ENCODE measurements around the gene VNN1. TPM values are rescaled to one million over a fixed set of nuclear protein-coding genes. Genes with fewer than 3 reads are reported as not detected.

VNN1 gene
- not detected in 2 replicates for total RNA-seq (2014; rRNA removed; shearing (Covaris generic); ENCODE audit: low replicate concordance)

GRCh38 chr6:132713352-132714134, at the start of gene VNN1:
TSS of gene VNN1 (minus strand) at chr6:132714055. CDS start at chr6:132714035, 20 bp downstream.
- H3K27me3 ChIP-seq (ENCODE audit: low read length) = no peaks in the 10 kb centered on the region
- peak; percentile 44 for DNase-seq
- H3K4me2 ChIP-seq (ENCODE audit: low read depth, low read length, poor library complexity, severe bottlenecking) = no peak within 1 kb of the TSS
- H3K79me2 ChIP-seq (ENCODE audit: low read length) = no peaks in the 10 kb centered on the region
- H3K9me3 ChIP-seq (ENCODE audit: low read length) = no peaks in the 10 kb centered on the region
- no peak within 1 kb of the TSS for H2AFZ ChIP-seq (ENCODE audit: low read length)
- no peak within 1 kb of the TSS for H3K9ac ChIP-seq (ENCODE audit: low read length)
- H3K36me3 ChIP-seq (ENCODE audit: insufficient read depth, low read length) = no peaks in the 10 kb centered on the region
- H3K9me2 ChIP-seq (replicated peaks; ENCODE audit: insufficient read depth, low read length) = no peaks in the 10 kb centered on the region
- H3K27ac ChIP-seq (ENCODE audit: low read length) = no peak within 1 kb of the TSS
- H4K20me1 ChIP-seq (ENCODE audit: insufficient read depth, low read depth, low read length) = no peaks in the 10 kb centered on the region
- no peak within 1 kb of the TSS for H3K4me3 ChIP-seq (ENCODE audit: low read length)
- peaks cover 9% of the 10 kb centered on the region for H3K4me1 ChIP-seq (ENCODE audit: low read length)

GRCh38 chr6:132763269-132763668, 49.4 kb upstream of the VNN1 start:
- Histone ChIP-seq H2AFZ (ENCODE audit: low read length) (no peak overlapping the region; the same call in 1 of the 2 replicates), H3K27ac (ENCODE audit: low read length) (no peak overlapping the region)

GRCh38 chr6:132760256-132760655, 46.4 kb upstream of the VNN1 start:
- peak overlapping the region; percentile 24 for H3K4me2 ChIP-seq (ENCODE audit: low read depth, low read length, poor library complexity, severe bottlenecking)

More at GRCh38 chr6:132763269-132763668, 49.4 kb upstream of the VNN1 start:
- peaks cover 4% of the 10 kb centered on the region; the same call in 1 of the 2 replicates for H3K79me2 ChIP-seq (ENCODE audit: low read length)
- H4K20me1 ChIP-seq (ENCODE audit: insufficient read depth, low read depth, low read length) = no peaks in the 10 kb centered on the region
- peaks cover 44% of the 10 kb centered on the region for H3K4me1 ChIP-seq (ENCODE audit: low read length)
- no peaks in the 10 kb centered on the region for H3K9me2 ChIP-seq (replicated peaks; ENCODE audit: insufficient read depth, low read length)
- peak overlapping the region; percentile 60 for H3K4me3 ChIP-seq (ENCODE audit: low read length)
- peak overlapping the region; percentile 69 for H3K4me2 ChIP-seq (ENCODE audit: low read depth, low read length, poor library complexity, severe bottlenecking)
- H3K36me3 ChIP-seq (ENCODE audit: insufficient read depth, low read length) = no peaks in the 10 kb centered on the region
- peak; percentile 83 for DNase-seq
- H3K9me3 ChIP-seq (ENCODE audit: low read length) = no peaks in the 10 kb centered on the region
- H3K27me3 ChIP-seq (ENCODE audit: low read length) = no peaks in the 10 kb centered on the region
- peak overlapping the region; percentile 61 for H3K9ac ChIP-seq (ENCODE audit: low read length)

GRCh38 chr6:132758689-132759088, 44.8 kb upstream of the VNN1 start:
- H2AFZ ChIP-seq (ENCODE audit: low read length) = no peak overlapping the region
- H3K27me3 ChIP-seq (ENCODE audit: low read length) = no peaks in the 10 kb centered on the region
- peak overlapping the region; percentile 56 for H3K4me2 ChIP-seq (ENCODE audit: low read depth, low read length, poor library complexity, severe bottlenecking)
- no peak overlapping the region for H3K9ac ChIP-seq (ENCODE audit: low read length)
- H3K79me2 ChIP-seq (ENCODE audit: low read length) = peaks cover 4% of the 10 kb centered on the region; the same call in 1 of the 2 replicates
- H3K9me3 ChIP-seq (ENCODE audit: low read length) = no peaks in the 10 kb centered on the region
- peak overlapping the region; percentile 48 for H3K27ac ChIP-seq (ENCODE audit: low read length)
- H3K4me3 ChIP-seq (ENCODE audit: low read length) = 0 out of 2 replicates have a peak overlapping the region, but pooled peaks have one; percentile 15
- H3K36me3 ChIP-seq (ENCODE audit: insufficient read depth, low read length) = no peaks in the 10 kb centered on the region
- no peaks in the 10 kb centered on the region for H3K9me2 ChIP-seq (replicated peaks; ENCODE audit: insufficient read depth, low read length)
- H4K20me1 ChIP-seq (ENCODE audit: insufficient read depth, low read depth, low read length) = no peaks in the 10 kb centered on the region
- DNase-seq = no peak
- H3K4me1 ChIP-seq (ENCODE audit: low read length) = peaks cover 70% of the 10 kb centered on the region

More at GRCh38 chr6:132760256-132760655, 46.4 kb upstream of the VNN1 start:
- peak overlapping the region; percentile 18; the same call in 1 of the 2 replicates for H3K27ac ChIP-seq (ENCODE audit: low read length)
- H3K36me3 ChIP-seq (ENCODE audit: insufficient read depth, low read length) = no peaks in the 10 kb centered on the region
- peaks cover 4% of the 10 kb centered on the region; the same call in 1 of the 2 replicates for H3K79me2 ChIP-seq (ENCODE audit: low read length)
- H4K20me1 ChIP-seq (ENCODE audit: insufficient read depth, low read depth, low read length) = no peaks in the 10 kb centered on the region
- no peaks in the 10 kb centered on the region for H3K9me3 ChIP-seq (ENCODE audit: low read length)
- no peaks in the 10 kb centered on the region for H3K9me2 ChIP-seq (replicated peaks; ENCODE audit: insufficient read depth, low read length)
- no peak overlapping the region for H3K4me3 ChIP-seq (ENCODE audit: low read length)
- DNase-seq = no peak
- no peaks in the 10 kb centered on the region for H3K27me3 ChIP-seq (ENCODE audit: low read length)
- H3K4me1 ChIP-seq (ENCODE audit: low read length) = peaks cover 70% of the 10 kb centered on the region
- no peak overlapping the region for H3K9ac ChIP-seq (ENCODE audit: low read length)
- H2AFZ ChIP-seq (ENCODE audit: low read length) = no peak overlapping the region

GRCh38 chr6:132752255-132752654, 38.4 kb upstream of the VNN1 start:
- Histone ChIP-seq H3K9me3 (ENCODE audit: low read length) (no peaks in the 10 kb centered on the region), H3K9ac (ENCODE audit: low read length) (no peak overlapping the region), H3K4me2 (ENCODE audit: low read depth, low read length, poor library complexity, severe bottlenecking) (no peak overlapping the region), H3K27me3 (ENCODE audit: low read length) (no peaks in the 10 kb centered on the region), H3K79me2 (ENCODE audit: low read length) (no peaks in the 10 kb centered on the region), H3K36me3 (ENCODE audit: insufficient read depth, low read length) (0 out of 2 replicates have a peak, but pooled peaks cover 7% of the 10 kb centered on the region), H4K20me1 (ENCODE audit: insufficient read depth, low read depth, low read length) (no peaks in the 10 kb centered on the region), H3K4me3 (ENCODE audit: low read length) (no peak overlapping the region), H3K27ac (ENCODE audit: low read length) (no peak overlapping the region), H3K9me2 (replicated peaks; ENCODE audit: insufficient read depth, low read length) (no peaks in the 10 kb centered on the region), H3K4me1 (ENCODE audit: low read length) (peaks cover 17% of the 10 kb centered on the region), H2AFZ (ENCODE audit: low read length) (no peak overlapping the region)
- no peak for DNase-seq

GRCh38 chr6:132751828-132752227, 38.0 kb upstream of the VNN1 start:
- DNase-seq = no peak
- H4K20me1 ChIP-seq (ENCODE audit: insufficient read depth, low read depth, low read length) = no peaks in the 10 kb centered on the region
- 0 out of 2 replicates have a peak, but pooled peaks cover 7% of the 10 kb centered on the region for H3K36me3 ChIP-seq (ENCODE audit: insufficient read depth, low read length)
- H3K4me3 ChIP-seq (ENCODE audit: low read length) = no peak overlapping the region
- H3K27me3 ChIP-seq (ENCODE audit: low read length) = no peaks in the 10 kb centered on the region
- no peak overlapping the region for H3K9ac ChIP-seq (ENCODE audit: low read length)
- no peaks in the 10 kb centered on the region for H3K9me2 ChIP-seq (replicated peaks; ENCODE audit: insufficient read depth, low read length)
- no peak overlapping the region for H3K4me2 ChIP-seq (ENCODE audit: low read depth, low read length, poor library complexity, severe bottlenecking)
- H2AFZ ChIP-seq (ENCODE audit: low read length) = no peak overlapping the region
- peaks cover 12% of the 10 kb centered on the region for H3K4me1 ChIP-seq (ENCODE audit: low read length)
- H3K79me2 ChIP-seq (ENCODE audit: low read length) = no peaks in the 10 kb centered on the region
- no peaks in the 10 kb centered on the region for H3K9me3 ChIP-seq (ENCODE audit: low read length)
- no peak overlapping the region for H3K27ac ChIP-seq (ENCODE audit: low read length)

GRCh38 chr6:132751306-132751705, 37.5 kb upstream of the VNN1 start:
- Histone ChIP-seq H3K9me2 (replicated peaks; ENCODE audit: insufficient read depth, low read length) (no peaks in the 10 kb centered on the region), H3K9me3 (ENCODE audit: low read length) (no peaks in the 10 kb centered on the region), H4K20me1 (ENCODE audit: insufficient read depth, low read depth, low read length) (no peaks in the 10 kb centered on the region), H3K27ac (ENCODE audit: low read length) (no peak overlapping the region), H3K27me3 (ENCODE audit: low read length) (no peaks in the 10 kb centered on the region), H3K4me2 (ENCODE audit: low read depth, low read length, poor library complexity, severe bottlenecking) (no peak overlapping the region), H3K9ac (ENCODE audit: low read length) (no peak overlapping the region), H3K4me3 (ENCODE audit: low read length) (no peak overlapping the region), H3K4me1 (ENCODE audit: low read length) (peaks cover 7% of the 10 kb centered on the region), H2AFZ (ENCODE audit: low read length) (no peak overlapping the region), H3K79me2 (ENCODE audit: low read length) (no peaks in the 10 kb centered on the region), H3K36me3 (ENCODE audit: insufficient read depth, low read length) (0 out of 2 replicates have a peak, but pooled peaks cover 7% of the 10 kb centered on the region)
- DNase-seq = no peak

- no peak overlapping the region for H3K9ac ChIP-seq (ENCODE audit: low read length)
- no peak overlapping the region for H2AFZ ChIP-seq (ENCODE audit: low read length)
- no peaks in the 10 kb centered on the region for H4K20me1 ChIP-seq (ENCODE audit: insufficient read depth, low read depth, low read length)
- no peaks in the 10 kb centered on the region for H3K9me3 ChIP-seq (ENCODE audit: low read length)
- no peak overlapping the region for H3K4me3 ChIP-seq (ENCODE audit: low read length)
- H3K4me2 ChIP-seq (ENCODE audit: low read depth, low read length, poor library complexity, severe bottlenecking) = no peak overlapping the region
- 0 out of 2 replicates have a peak, but pooled peaks cover 7% of the 10 kb centered on the region for H3K36me3 ChIP-seq (ENCODE audit: insufficient read depth, low read length)
- peaks cover under 1% of the 10 kb centered on the region for H3K4me1 ChIP-seq (ENCODE audit: low read length)
- DNase-seq = no peak
- H3K79me2 ChIP-seq (ENCODE audit: low read length) = no peaks in the 10 kb centered on the region
- H3K9me2 ChIP-seq (replicated peaks; ENCODE audit: insufficient read depth, low read length) = no peaks in the 10 kb centered on the region
- no peak overlapping the region for H3K27ac ChIP-seq (ENCODE audit: low read length)
- H3K27me3 ChIP-seq (ENCODE audit: low read length) = no peaks in the 10 kb centered on the region
These were observed 36.8 kb upstream of the VNN1 start for GRCh38 chr6:132750455-132751248.

Measured in Karpas-422 (cell line).